ENCODE data around the gene TCEANC.

Gene TCEANC

DNA sequence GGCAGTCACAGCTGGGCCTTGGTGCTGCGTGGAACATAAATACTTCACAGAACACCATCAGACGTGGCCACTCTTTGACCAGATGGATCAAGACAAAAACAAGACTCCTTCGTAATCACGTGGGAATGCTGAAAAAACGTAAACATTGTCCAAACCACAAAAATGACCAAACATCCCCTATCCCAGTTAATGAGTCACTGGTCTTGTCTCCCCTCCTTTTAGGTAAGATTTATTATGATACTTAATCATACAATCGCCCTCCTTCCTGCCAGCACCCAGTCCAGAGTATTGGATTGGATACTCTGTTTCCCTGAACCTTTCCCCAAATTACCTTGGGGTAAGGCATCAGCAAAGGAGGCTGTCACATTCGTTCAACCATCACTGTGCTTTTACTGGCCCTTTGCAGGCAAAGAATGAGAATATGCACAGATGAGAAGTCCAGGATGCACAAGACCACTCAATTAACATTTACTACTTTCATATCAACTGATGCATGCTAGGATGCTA, 601 bp upstream of the TCEANC start:
- H3K4me3 ChIP-seq (ENCODE audit: low read depth, low read length) = peak overlapping the region; percentile 50
- TF ChIP-seq, protein P1, sequence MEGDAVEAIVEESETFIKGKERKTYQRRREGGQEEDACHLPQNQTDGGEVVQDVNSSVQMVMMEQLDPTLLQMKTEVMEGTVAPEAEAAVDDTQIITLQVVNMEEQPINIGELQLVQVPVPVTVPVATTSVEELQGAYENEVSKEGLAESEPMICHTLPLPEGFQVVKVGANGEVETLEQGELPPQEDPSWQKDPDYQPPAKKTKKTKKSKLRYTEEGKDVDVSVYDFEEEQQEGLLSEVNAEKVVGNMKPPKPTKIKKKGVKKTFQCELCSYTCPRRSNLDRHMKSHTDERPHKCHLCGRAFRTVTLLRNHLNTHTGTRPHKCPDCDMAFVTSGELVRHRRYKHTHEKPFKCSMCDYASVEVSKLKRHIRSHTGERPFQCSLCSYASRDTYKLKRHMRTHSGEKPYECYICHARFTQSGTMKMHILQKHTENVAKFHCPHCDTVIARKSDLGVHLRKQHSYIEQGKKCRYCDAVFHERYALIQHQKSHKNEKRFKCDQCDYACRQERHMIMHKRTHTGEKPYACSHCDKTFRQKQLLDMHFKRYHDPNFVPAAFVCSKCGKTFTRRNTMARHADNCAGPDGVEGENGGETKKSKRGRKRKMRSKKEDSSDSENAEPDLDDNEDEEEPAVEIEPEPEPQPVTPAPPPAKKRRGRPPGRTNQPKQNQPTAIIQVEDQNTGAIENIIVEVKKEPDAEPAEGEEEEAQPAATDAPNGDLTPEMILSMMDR (IDR thresholded peaks at IDR 0.05; ENCODE audit: insufficient read depth, low read length, missing control alignments) = no peak
- peak; percentile 77 for DNase-seq (ENCODE audit: low read depth, low spot score)
- POLR2A ChIA-PET = no interaction called here
- CTCF ChIA-PET = interaction anchor here (2.0 kb wide), 1 partner anchor 145 kb away, joined by 6 read pairs; no protein-coding TSS in a partner anchor

DNA sequence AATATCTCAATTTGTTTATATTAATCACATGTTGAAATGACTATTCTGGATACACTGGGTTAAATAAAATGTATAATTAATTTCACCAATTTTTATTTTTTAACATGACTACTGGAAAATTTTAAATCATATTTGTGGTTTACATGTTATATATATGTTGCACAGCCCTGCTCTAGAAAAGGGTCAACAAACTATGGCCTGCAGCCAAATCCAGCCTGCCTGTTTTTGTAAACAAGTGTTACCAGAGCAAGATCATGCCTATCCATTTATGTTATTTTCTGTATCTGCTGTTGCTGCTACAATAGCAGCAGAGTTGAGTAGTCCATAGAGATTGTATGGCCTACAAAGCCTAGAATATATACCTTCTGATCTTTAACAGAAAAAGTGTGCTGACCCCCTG, 1.2 kb downstream of the TCEANC start:
- ChIA-PET CTCF (interaction anchor here (0.7 to 2.2 kb wide), 4 partner anchors 10 to 147 kb away, joined by 3 to 8 read pairs (median 4); no protein-coding TSS in a partner anchor), POLR2A (no interaction called here)
- H3K4me3 ChIP-seq (ENCODE audit: low read depth, low read length) = no peak overlapping the region
- no peak for DNase-seq (ENCODE audit: low read depth, low spot score)
- TF ChIP-seq, protein P1 (IDR thresholded peaks at IDR 0.05; ENCODE audit: insufficient read depth, low read length, missing control alignments) = no peak

DNA sequence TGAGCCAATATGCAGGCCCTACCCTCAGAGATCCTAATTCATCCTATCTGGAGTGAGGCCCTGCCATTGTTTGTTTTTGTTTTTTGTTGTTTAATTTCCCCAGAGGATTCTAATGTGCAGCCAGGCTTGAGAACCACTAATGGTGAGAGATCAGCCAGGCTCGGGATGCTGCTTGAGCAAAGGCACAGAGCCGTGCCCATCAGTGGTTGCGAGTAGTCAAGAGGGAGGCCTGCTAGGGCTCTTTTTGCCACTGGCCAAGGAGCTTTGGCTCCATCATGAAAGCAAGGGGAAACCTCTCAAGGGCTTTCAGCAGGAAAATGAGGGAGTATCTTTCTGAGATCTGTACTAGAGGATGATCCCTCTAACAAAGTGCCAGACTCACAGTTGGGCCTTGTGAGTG, 2.7 kb downstream of the TCEANC start:
- DNase-seq (ENCODE audit: low read depth, low spot score) = no peak
- H3K4me3 ChIP-seq (ENCODE audit: low read depth, low read length) = no peak overlapping the region
- POLR2A ChIA-PET = no interaction called here
- CTCF ChIA-PET = interaction anchor here (1.2 to 2.2 kb wide), 4 partner anchors 80 to 376 kb away, joined by 3 to 8 read pairs (median 3); no protein-coding TSS in a partner anchor
- TF ChIP-seq, protein P1 (IDR thresholded peaks at IDR 0.05; ENCODE audit: insufficient read depth, low read length, missing control alignments) = no peak

DNA sequence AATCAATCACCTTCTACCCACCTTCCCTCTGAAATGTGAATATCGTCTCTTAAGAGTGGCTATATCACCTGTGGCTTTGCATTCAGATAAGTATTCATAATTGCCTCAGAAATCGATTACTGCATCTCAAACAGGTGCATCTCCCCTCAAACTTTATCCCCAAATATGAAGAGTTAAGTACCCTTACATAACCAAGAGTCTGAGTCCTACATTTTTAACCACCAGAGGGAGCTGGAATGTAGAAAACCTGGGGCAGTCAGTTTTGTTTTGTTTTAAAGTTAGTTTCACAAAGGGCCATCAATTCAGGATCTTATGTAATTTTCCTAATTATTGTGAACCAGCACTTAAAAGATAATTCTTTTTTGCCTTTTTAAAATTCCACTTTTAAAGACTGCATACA, 5.7 kb downstream of the TCEANC start:
- no peak overlapping the region for H3K4me3 ChIP-seq (ENCODE audit: low read depth, low read length)
- DNase-seq (ENCODE audit: low read depth, low spot score) = no peak
- ChIA-PET POLR2A (no interaction called here), CTCF (interaction anchor here (0.9 to 1.6 kb wide), 6 partner anchors 11 to 377 kb away, joined by 3 to 8 read pairs (median 4); no protein-coding TSS in a partner anchor)
- TF ChIP-seq, protein P1 (IDR thresholded peaks at IDR 0.05; ENCODE audit: insufficient read depth, low read length, missing control alignments) = peak; percentile 13

DNA sequence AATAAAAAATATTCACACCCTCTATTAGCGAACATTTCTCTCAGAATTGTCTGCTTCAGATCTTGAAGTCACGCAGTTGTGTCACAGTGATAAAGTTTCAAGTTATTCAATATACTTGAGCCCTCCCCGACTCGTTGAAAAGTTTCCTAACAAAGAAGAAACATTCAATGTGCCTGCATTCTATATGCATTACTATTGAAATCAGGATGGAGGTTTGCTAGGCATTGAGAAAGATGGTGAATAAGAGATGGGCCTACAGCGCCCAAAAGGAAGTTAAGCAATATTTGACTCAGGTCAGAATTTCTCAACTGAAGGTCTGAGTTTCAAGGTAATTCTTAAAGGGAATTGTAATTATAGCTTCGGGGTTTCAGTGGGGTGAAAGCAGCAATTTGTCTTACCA, 6.1 kb downstream of the TCEANC start:
- no peak overlapping the region for H3K4me3 ChIP-seq (ENCODE audit: low read depth, low read length)
- no peak for DNase-seq (ENCODE audit: low read depth, low spot score)
- POLR2A ChIA-PET = no interaction called here
- TF ChIP-seq, protein P1 (IDR thresholded peaks at IDR 0.05; ENCODE audit: insufficient read depth, low read length, missing control alignments) = no peak
- CTCF ChIA-PET = interaction anchor here (0.8 to 1.6 kb wide), 7 partner anchors 11 to 377 kb away, joined by 3 to 8 read pairs (median 4); no protein-coding TSS in a partner anchor

DNA sequence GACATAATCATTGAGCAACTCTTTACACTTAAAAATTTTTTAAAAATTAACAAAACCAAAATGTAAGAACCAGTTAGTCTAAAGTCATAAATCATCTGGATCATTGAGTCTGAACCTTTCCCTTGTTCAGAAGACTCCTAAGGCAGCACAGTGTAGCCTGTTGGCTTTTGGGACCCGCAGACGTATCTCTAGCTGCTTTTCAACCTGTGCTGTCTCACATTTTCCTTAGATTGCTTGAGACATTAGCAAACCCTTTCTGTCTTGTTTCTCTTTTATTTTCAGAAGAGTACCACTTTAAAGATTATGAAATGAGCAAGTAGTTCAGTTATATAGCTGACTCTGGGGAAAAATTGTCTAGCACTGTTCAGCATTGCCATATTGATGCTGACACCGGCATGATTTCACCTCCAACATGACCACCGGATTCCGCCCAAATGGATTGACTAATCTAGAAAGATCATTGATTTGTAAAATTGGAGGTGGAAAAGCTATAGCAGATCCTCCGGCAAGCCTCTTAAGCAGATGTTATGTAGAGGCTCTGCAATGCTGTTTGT, 8.9 kb downstream of the TCEANC start:
- TF ChIP-seq, protein P1 (IDR thresholded peaks at IDR 0.05; ENCODE audit: insufficient read depth, low read length, missing control alignments) = no peak
- POLR2A ChIA-PET = no interaction called here
- CTCF ChIA-PET = interaction anchor here (1.5 to 1.8 kb wide), 3 partner anchors 11 to 370 kb away, joined by 4 to 5 read pairs (median 4); no protein-coding TSS in a partner anchor
- no peak for DNase-seq (ENCODE audit: low read depth, low spot score)
- no peak overlapping the region for H3K4me3 ChIP-seq (ENCODE audit: low read depth, low read length)

Measured in AG04449 (cell line).